ENCODE measurements around the gene CACNG4.
"Not testable (repeated sequence)": the region's sequence is repeated elsewhere in the genome, so short reads cannot be mapped to it uniquely, and the experiment has no call there.

Gene CACNG4

GRCh38 chr17:66971264-66971663, 6.8 kb downstream of the CACNG4 start:
- TF ChIP-seq CTCF (IDR thresholded peaks at IDR 0.05; ENCODE audit: low read depth, low read length), result no peak
- no peak for DNase-seq (ENCODE audit: extremely low read depth, low read depth)

GRCh38 chr17:66971730-66972441, 7.4 kb downstream of the CACNG4 start:
- DNase-seq (ENCODE audit: extremely low read depth, low read depth), result no peak

GRCh38 chr17:66972442-66972830, 7.9 kb downstream of the CACNG4 start:
- DNase-seq (ENCODE audit: extremely low read depth, low read depth), result not testable (repeated sequence)

More at GRCh38 chr17:66971730-66972441, 7.4 kb downstream of the CACNG4 start:
- no peak for TF ChIP-seq CTCF (IDR thresholded peaks at IDR 0.05; ENCODE audit: low read depth, low read length)

GRCh38 chr17:66975188-66975587, 10.7 kb downstream of the CACNG4 start:
- no peak for TF ChIP-seq CTCF (IDR thresholded peaks at IDR 0.05; ENCODE audit: low read depth, low read length)
- DNase-seq (ENCODE audit: extremely low read depth, low read depth), result no peak

DNA sequence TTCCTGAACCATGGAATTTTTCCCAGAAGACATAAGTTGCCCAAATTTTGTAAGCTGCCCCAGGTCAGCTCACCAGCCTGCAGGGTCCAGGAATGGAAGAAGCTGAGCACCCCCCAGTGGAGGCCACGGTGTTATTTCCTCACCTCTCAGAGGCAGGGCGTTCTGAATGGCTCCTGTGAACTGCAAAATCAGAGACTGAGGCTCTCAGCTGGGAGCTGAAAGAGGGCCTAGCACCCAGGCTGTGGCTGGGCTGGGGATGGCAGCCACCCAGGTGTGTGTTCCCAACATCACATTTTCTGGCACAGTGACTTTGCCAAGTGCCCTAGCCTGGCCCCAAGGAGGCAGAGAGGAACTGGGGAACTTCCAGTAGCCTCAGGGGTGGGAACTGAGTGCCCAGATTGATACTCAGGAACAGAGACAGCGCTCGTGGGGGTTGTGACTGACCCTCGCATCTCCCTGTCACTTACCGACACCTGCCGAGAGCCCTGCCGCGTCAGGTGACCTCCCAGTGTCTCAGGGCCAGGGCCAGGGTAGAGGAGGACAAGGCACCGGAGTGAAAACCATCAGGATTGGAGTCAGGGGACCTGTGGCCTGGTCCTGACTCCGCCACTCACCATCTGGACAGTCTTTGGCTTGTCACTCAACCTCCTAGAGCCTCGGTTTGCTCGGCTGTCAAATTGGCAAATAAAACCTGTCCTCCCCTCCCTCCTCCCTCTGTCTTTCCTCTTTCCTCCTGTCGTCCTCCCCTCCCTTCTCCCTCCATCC, 11.3 kb downstream of the CACNG4 start:
- no peak for DNase-seq (ENCODE audit: extremely low read depth, low read depth)

GRCh38 chr17:66976379-66976663, 11.8 kb downstream of the CACNG4 start:
- TF ChIP-seq CTCF (IDR thresholded peaks at IDR 0.05; ENCODE audit: low read depth, low read length), result no peak
- no peak for DNase-seq (ENCODE audit: extremely low read depth, low read depth)

More for the DNA sequence above, 11.3 kb downstream of the CACNG4 start:
- no peak for TF ChIP-seq CTCF (IDR thresholded peaks at IDR 0.05; ENCODE audit: low read depth, low read length)

GRCh38 chr17:66976781-66977201, 12.3 kb downstream of the CACNG4 start:
- TF ChIP-seq CTCF (IDR thresholded peaks at IDR 0.05; ENCODE audit: low read depth, low read length), result no peak
- no peak for DNase-seq (ENCODE audit: extremely low read depth, low read depth)
